ENCODE data around the gene PPP1R12C.

The PPP1R12C gene

DNA sequence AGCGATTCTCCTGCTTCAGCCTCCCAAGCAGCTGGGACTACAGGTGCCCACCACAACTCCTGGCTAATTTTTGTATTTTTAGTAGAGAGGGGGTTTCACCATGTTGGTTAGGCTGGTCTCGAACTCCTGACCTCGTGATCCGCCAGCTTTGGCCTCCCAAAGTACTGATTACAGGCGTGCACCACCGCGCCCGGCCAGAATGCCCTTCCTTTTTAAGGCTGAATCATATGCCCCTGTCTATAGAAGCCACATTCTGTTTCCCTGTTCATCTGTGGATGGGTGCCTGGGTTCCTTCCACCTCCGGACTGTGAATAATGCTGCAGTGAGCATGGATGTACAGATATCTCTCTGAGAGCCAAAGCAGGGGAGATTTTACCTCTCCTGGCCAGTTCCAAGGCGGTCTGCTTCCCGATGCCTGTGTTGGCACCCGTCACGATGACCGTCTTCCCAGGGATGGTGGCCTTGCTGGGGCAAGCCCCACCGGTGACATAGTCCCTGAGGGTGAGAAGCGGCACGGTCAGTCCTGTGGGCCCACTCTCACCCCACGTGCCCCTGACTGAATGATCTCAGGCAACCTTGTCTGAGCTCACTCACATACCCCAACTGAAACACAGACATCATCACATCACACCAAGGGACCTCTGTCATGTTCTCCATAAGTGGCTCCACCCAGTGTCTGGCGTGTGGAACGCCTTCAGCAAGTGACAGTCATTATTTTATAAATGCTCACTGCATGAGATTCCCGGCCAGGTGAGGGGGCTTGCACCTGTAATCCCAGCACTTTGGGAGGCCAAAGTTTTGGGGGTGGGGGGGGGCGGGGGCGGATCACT, 58.4 kb downstream of the PPP1R12C start:
- H3K4me3 ChIP-seq (replicated peaks; ENCODE audit: low read depth, low read length): no peak overlapping the region
- DNase-seq (ENCODE audit: low read depth): no peak
- TF ChIP-seq CTCF (IDR thresholded peaks at IDR 0.05; ENCODE audit: low read length, missing control alignments): no peak

DNA sequence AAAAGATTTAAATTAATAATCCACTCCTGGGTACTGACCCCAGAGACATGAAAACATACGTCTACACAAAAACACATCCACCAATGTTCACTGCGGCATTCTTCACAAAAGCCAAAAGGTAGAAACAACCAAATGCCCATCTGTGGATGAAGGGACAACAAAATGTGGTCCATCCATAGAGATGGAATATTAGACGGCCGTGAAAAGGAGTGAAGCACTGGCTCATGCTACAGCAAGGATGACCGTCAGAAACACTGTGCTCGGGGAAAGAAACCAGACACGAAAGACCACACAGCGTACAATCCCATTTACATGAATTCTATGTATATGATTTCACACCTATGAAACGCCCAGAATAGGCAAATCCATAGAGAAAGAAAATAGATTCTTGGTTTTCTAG, 60.6 kb downstream of the PPP1R12C start:
- DNase-seq (ENCODE audit: low read depth): no peak
- TF ChIP-seq CTCF (IDR thresholded peaks at IDR 0.05; ENCODE audit: low read length, missing control alignments): no peak
- H3K4me3 ChIP-seq (replicated peaks; ENCODE audit: low read depth, low read length): no peak overlapping the region

DNA sequence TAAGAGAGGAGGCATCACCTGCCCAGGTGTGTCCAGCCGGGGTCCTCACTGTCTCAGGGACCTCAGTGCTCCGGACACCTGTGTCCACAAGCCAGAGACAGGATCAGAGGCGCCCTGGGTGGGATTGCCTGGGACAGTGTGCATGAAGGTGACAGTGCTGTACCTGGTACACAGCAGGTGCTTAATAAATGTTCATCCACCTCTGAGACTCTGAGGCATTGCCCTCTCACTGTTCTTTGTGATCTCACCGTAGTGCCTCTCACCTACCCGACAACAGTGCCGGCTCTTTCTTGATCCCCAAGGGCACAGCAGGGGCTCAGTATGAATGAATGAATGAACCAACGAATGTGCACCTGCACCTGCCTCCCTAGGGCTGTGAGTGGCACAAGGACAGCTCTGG, 63.7 kb downstream of the PPP1R12C start:
- H3K4me3 ChIP-seq (replicated peaks; ENCODE audit: low read depth, low read length): no peak overlapping the region
- TF ChIP-seq CTCF (IDR thresholded peaks at IDR 0.05; ENCODE audit: low read length, missing control alignments): no peak
- DNase-seq (ENCODE audit: low read depth): no peak

GRCh38 chr19:55050749-55051532, 66.5 kb downstream of the PPP1R12C start:
- DNase-seq (ENCODE audit: low read depth): no peak
- no peak overlapping the region for H3K4me3 ChIP-seq (replicated peaks; ENCODE audit: low read depth, low read length)
- TF ChIP-seq CTCF (IDR thresholded peaks at IDR 0.05; ENCODE audit: low read length, missing control alignments): no peak

DNA sequence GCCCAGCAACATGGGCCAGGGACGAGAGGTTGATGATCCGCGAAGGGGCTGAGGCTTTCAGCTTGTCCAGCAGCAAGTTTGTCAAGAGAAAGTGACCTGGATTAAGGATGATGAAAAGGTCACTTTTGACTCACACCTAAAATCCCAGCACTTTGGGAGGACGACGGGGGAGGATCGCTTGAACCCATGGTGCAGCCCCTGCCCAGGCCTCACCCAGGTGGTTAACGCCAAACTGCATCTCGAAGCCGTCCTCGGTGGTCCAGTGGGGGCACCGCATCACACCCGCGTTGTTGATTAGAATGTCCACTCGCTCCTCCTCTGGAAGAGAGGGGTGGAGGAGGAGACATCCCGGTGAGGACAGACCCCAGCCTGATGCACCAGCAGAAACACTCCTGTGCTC, 69.0 kb downstream of the PPP1R12C start:
- DNase-seq (ENCODE audit: low read depth): no peak
- no peak for TF ChIP-seq CTCF (IDR thresholded peaks at IDR 0.05; ENCODE audit: low read length, missing control alignments)
- H3K4me3 ChIP-seq (replicated peaks; ENCODE audit: low read depth, low read length): no peak overlapping the region

DNA sequence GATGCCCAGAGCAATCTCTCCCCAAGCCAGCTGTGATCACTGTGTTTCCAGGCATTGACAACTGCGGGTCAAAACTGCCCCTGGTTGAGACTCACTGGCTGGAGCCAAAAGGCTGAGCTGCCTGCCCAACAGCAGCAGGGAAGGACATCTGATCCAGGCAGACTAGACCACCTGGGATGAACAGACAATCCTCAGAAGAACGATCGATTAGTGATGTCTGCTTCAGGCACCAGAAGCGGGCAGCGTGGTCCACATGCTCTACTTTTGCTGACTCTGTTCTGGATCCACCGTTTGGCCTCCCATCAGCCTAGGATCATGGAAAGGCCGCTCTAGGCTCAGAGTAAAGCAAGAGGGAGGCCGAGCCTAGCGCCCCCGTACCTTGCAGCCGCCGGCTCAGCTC, 69.5 kb downstream of the PPP1R12C start:
- H3K4me3 ChIP-seq (replicated peaks; ENCODE audit: low read depth, low read length): no peak overlapping the region
- no peak for DNase-seq (ENCODE audit: low read depth)
- TF ChIP-seq CTCF (IDR thresholded peaks at IDR 0.05; ENCODE audit: low read length, missing control alignments): no peak
